ENCODE measurements around the gene OR2AG1.

- TF ChIP-seq CTCF (IDR thresholded peaks at IDR 0.05) (no peak), POLR2A (IDR thresholded peaks at IDR 0.05) (no peak), POLR2AphosphoS5 (IDR thresholded peaks at IDR 0.05; ENCODE audit: insufficient read depth in 1 of 2, low read depth in 1 of 2) (no peak)
Observed at GRCh38 chr11:6733326-6734275, 49.2 kb upstream of the OR2AG1 start.

All from vagina (tissue), 2 donors.